ENCODE data around the gene DIP2C. TPM values are rescaled to one million over a fixed set of nuclear protein-coding genes. Genes with fewer than 3 reads are reported as not detected.

The DIP2C gene
- polyA plus RNA-seq, 1 of the 3 experiments (the other 2 are of a cell fraction) = 8.7 TPM

GRCh38 chr10:366186-366585 lies 323.3 kb downstream of the DIP2C start (continued):
- TF ChIP-seq MAX (IDR thresholded peaks at IDR 0.05; ENCODE audit: low read depth) (no peak), FOXJ3 (CRISPR knock-in tag; IDR thresholded peaks at IDR 0.05) (no peak)

GRCh38 chr10:364267-364775 lies 325.1 kb downstream of the DIP2C start:
- TF ChIP-seq FOXJ3 (CRISPR knock-in tag; IDR thresholded peaks at IDR 0.05) = no peak
- TF ChIP-seq USF1 (IDR thresholded peaks at IDR 0.05; ENCODE audit: borderline replicate concordance, low read depth) = no peak
- TF ChIP-seq CTCF (IDR thresholded peaks at IDR 0.05) = no peak
- no peak for TF ChIP-seq REST (IDR thresholded peaks at IDR 0.05; ENCODE audit: low read depth, low read length)
- TF ChIP-seq RXRA (IDR thresholded peaks at IDR 0.05; ENCODE audit: borderline replicate concordance, low read depth) = no peak
- TF ChIP-seq RAD21 (IDR thresholded peaks at IDR 0.05; ENCODE audit: low read length) = no peak
- TF ChIP-seq EP300 (IDR thresholded peaks at IDR 0.05; ENCODE audit: borderline replicate concordance in 1 of 2, low read depth in 1 of 2, low read length in 1 of 2) = no peak
- TF ChIP-seq NRF1 (IDR thresholded peaks at IDR 0.05; ENCODE audit: low read depth, low read length) = no peak
- no peak for TF ChIP-seq YY1 (IDR thresholded peaks at IDR 0.05; ENCODE audit: low read depth)
- no peak for TF ChIP-seq MEF2A (IDR thresholded peaks at IDR 0.05; ENCODE audit: borderline replicate concordance, low read depth)
- TF ChIP-seq FOXM1 (IDR thresholded peaks at IDR 0.05; ENCODE audit: low read depth) = no peak
- no peak for TF ChIP-seq MAX (IDR thresholded peaks at IDR 0.05; ENCODE audit: low read depth)
- no peak for TF ChIP-seq SIN3A (IDR thresholded peaks at IDR 0.05; ENCODE audit: borderline replicate concordance, low read depth, low read length)
- TF ChIP-seq TCF12 (IDR thresholded peaks at IDR 0.05) = no peak
- TF ChIP-seq ELF1 (IDR thresholded peaks at IDR 0.05) = no peak
- no peak for TF ChIP-seq NFIC (IDR thresholded peaks at IDR 0.05; ENCODE audit: borderline replicate concordance)
- TF ChIP-seq JUND (IDR thresholded peaks at IDR 0.05) = no peak
- Histone ChIP-seq H3F3A (replicated peaks; ENCODE audit: insufficient read depth) (peaks cover 4% of the 10 kb centered on the region), H4K20me1 (ENCODE audit: insufficient read depth) (no peaks in the 10 kb centered on the region), H3K9me2 (no peaks in the 10 kb centered on the region), H3K9ac (no peak overlapping the region), H2AFZ (ENCODE audit: low read depth) (no peak overlapping the region), H3K36me3 (replicated peaks in 1 of 2; ENCODE audit: control insufficient read depth in 1 of 2, insufficient read depth in 2 of 2, low read length in 1 of 2) (peaks cover 16 to 41% of the 10 kb centered on the region in 2 experiments), H3K4me3 (ENCODE audit: low read depth in 2 of 2, low read length in 1 of 2) (no peak overlapping the region), H3K27ac (ENCODE audit: low read depth in 2 of 2, low read length in 1 of 2) (no peak overlapping the region), H3K27me3 (ENCODE audit: insufficient read depth) (no peaks in the 10 kb centered on the region), H3K4me2 (no peak overlapping the region), H3K79me2 (ENCODE audit: insufficient read depth) (peaks cover 4% of the 10 kb centered on the region; the same call in 1 of the 2 replicates), H3K4me1 (ENCODE audit: control insufficient read depth in 1 of 2, insufficient read depth in 2 of 2, low read depth in 1 of 2, low read length in 1 of 2) (peaks cover 9 to 18% of the 10 kb centered on the region in 2 experiments), H3K9me3 (no peaks in the 10 kb centered on the region)
- POLR2A ChIA-PET = no interaction called here
- DNase-seq = no peak
- CTCF ChIA-PET = interaction anchor here (1.1 kb wide), 1 partner anchor 56 kb away, joined by 3 read pairs; no protein-coding TSS in a partner anchor
- WGBS (ENCODE audit: low lambda C conversion rate) = 93% methylated on average over 5 of the region's 24 CpGs
